GM12878 (cell line): ENCODE data around the gene TRPV3. TPM values are rescaled to one million over a fixed set of nuclear protein-coding genes. Genes with fewer than 3 reads are reported as not detected.

ENCODE experiments used
- BACH1 ChIP-seq: fragments of 450-650 bp; IDR thresholded peaks from 2 replicates; pipeline ENCODE4 v1.6.1; 2017; ENCODE audit warnings: mild to moderate bottlenecking, borderline replicate concordance
- CUX1 ChIP-seq: IDR thresholded peaks from 2 replicates; pipeline ENCODE4 v1.6.1; 2012; ENCODE audit warnings: improper control_type of control experiment, low read depth, low read length; ENCODE audit not compliant: insufficient replicate concordance
- E2F4 ChIP-seq: IDR thresholded peaks from 2 replicates; pipeline ENCODE4 v1.6.1; 2012; ENCODE audit warnings: low read depth, low read length, improper control_type of control experiment
- EP300 ChIP-seq, 2 experiments: fragments of 150-350 bp in 1 of 2; IDR thresholded peaks; 2 replicates each; pipeline ENCODE4 v1.6.1; 2011 to 2012; ENCODE audit warnings: low read depth in 2 of 2, low read length in 2 of 2, borderline replicate concordance in 1 of 2, improper control_type of control experiment in 1 of 2, inconsistent platforms in 1 of 2; ENCODE audit not compliant: control insufficient read depth in 1 of 2
- ETV6 ChIP-seq, 2 experiments: fragments of 450-650 bp in 1 of 2; IDR thresholded peaks in 1 of 2; conservative IDR thresholded peaks in 1 of 2; 2 replicates each; pipeline ENCODE4 v1.6.1; 2014; ENCODE audit warnings: antibody characterized with exemption in 1 of 2, borderline replicate concordance in 1 of 2, low read depth in 1 of 2, mild to moderate bottlenecking in 1 of 2, moderate library complexity in 1 of 2
- IKZF2 ChIP-seq, 2 experiments: fragments of 450-650 bp; IDR thresholded peaks; 2 replicates each; pipeline ENCODE4 v1.6.1; 2017; ENCODE audit warnings: mild to moderate bottlenecking in 2 of 2, moderate library complexity in 2 of 2
- MAX ChIP-seq: IDR thresholded peaks from 2 replicates; pipeline ENCODE4 v1.6.1; 2012; ENCODE audit warnings: low read depth, low read length, improper control_type of control experiment
- NFIC ChIP-seq: IDR thresholded peaks from 2 replicates; pipeline ENCODE4 v1.6.1; 2012; ENCODE audit warnings: low read depth, mild to moderate bottlenecking, inconsistent platforms, low read length, moderate library complexity
- NR2F1 ChIP-seq: fragments of 450-650 bp; conservative IDR thresholded peaks from 2 replicates; pipeline ENCODE4 v1.6.1; 2017; ENCODE audit warnings: mild to moderate bottlenecking
- POLR2A ChIP-seq: IDR thresholded peaks from 2 replicates; pipeline ENCODE4 v1.6.1; 2011; ENCODE audit warnings: low read depth, mild to moderate bottlenecking, low read length
- RUNX3 ChIP-seq: IDR thresholded peaks from 2 replicates; pipeline ENCODE4 v1.6.1; 2012; ENCODE audit warnings: low read length, inconsistent platforms
- SMAD5 ChIP-seq: IDR thresholded peaks from 2 replicates; pipeline ENCODE4 v1.6.1; 2016; ENCODE audit warnings: antibody characterized with exemption, low read depth
- SMARCA5 ChIP-seq: fragments of 450-650 bp; IDR thresholded peaks from 2 replicates; pipeline ENCODE4 v1.6.1; 2017; ENCODE audit warnings: mild to moderate bottlenecking
- SMC3 ChIP-seq: IDR thresholded peaks from 2 replicates; pipeline ENCODE4 v1.6.1; 2011; ENCODE audit warnings: low read length, improper control_type of control experiment, borderline replicate concordance
- TARDBP ChIP-seq: IDR thresholded peaks from 2 replicates; pipeline ENCODE4 v1.6.1; 2016; ENCODE audit warnings: borderline replicate concordance
- TCF3 ChIP-seq: IDR thresholded peaks from 2 replicates; pipeline ENCODE4 v1.6.1; 2012; ENCODE audit warnings: low read depth, mild to moderate bottlenecking, low read length, borderline replicate concordance; ENCODE audit not compliant: insufficient read depth
- ZNF217 ChIP-seq: fragments of 450-650 bp; IDR thresholded peaks from 2 replicates; pipeline ENCODE4 v1.6.1; 2017; ENCODE audit warnings: antibody characterized with exemption, mild to moderate bottlenecking
- ZNF24 ChIP-seq: fragments of 450-650 bp; IDR thresholded peaks from 2 replicates; pipeline ENCODE4 v1.6.1; 2017; ENCODE audit warnings: antibody characterized with exemption, mild to moderate bottlenecking
- ZNF384 ChIP-seq: IDR thresholded peaks from 2 replicates; pipeline ENCODE4 v1.6.1; 2012; ENCODE audit warnings: low read depth, mild to moderate bottlenecking, low read length, improper control_type of control experiment, borderline replicate concordance
- polyA plus RNA-seq, 11 experiments: library from polyadenylated mRNA; depleted of rRNA in 4 of 11; unstranded in 6 of 11; stranded (reverse) in 5 of 11; fragments of >200 nt; fragmentation: Nextera tagmentation in 4 of 11; fragmentation: Illumina TruSeq in 1 of 11; extraction: Ambion mirVana in 4 of 11; extraction: Trizol in 1 of 11; gene quantifications; 1 replicate in 1 of 11; 2 replicates in 10 of 11; pipeline versions ENCODE4 v1.2.1 to v1.2.3, GENCODE V29; 2011 to 2016; ENCODE audit warnings: inconsistent platforms in 2 of 11, missing spikeins in 2 of 11, low read depth in 1 of 11
- total RNA-seq, 4 experiments: library from RNA; depleted of rRNA in 3 of 4; stranded (reverse); fragments of >200 nt in 3 of 4; fragmentation: Illumina TruSeq in 1 of 4; extraction: Trizol in 1 of 4; gene quantifications; 2 replicates each; pipeline versions ENCODE4 v1.2.1 to v1.2.3, GENCODE V29; 2013 to 2021
- TF ChIP-seq, protein P1 (sequence below): fragments of 450-650 bp; IDR thresholded peaks from 2 replicates; pipeline ENCODE4 v1.6.1; 2017; ENCODE audit warnings: mild to moderate bottlenecking

TRPV3 gene
- total and polyA plus RNA-seq, 10 of the 15 experiments (the other 5 are each of a cell fraction or from before 2014, with no cell fraction given): 0.52 to 12.0 (median 2.7) TPM

DNA sequence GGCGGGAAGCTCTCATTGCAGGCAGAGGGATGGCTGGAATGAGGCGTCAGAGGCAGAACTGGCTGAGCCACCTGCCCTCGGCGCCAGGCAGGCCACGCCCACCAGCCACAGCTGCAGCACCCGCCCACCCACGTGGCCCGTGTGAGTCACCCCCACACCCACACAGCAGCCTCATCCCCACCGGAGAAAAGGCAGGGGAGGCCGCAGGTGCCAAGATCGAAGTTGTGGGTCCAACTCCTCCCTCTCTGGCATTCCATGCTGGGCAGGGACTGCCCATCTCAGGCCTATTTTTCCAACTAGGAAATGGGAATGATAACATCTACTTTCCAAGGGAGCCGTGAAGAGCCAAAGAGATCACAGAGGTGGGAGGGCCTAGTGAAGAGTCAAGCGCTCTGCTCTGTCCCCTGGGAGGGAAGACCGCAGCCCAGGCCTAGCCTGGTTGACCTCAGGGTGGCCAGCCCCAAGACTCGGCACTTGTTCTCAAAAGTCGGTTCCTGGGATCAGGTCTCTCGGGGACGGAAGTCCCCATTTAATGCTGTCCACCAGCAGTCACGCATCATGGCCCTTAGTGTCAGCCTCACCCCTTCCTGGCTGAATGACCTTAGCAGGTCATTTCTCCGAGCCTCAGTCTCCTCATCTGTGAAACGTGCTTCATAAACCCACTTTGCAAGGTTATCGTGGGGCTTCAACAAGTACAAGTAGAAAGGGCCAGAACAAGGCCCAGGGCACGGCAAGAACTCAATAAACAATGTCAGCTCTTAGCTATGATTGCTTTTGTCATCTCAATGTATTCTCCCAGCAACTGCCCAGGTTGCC is at the start of gene TRPV3 (continued):
- TF ChIP-seq IKZF2 (IDR thresholded peaks at IDR 0.05): peak; percentile 62 to 79
- TF ChIP-seq EP300 (IDR thresholded peaks at IDR 0.05; ENCODE audit: borderline replicate concordance in 1 of 2, control insufficient read depth in 1 of 2, low read depth in 2 of 2, low read length in 2 of 2): no peak
- no peak for TF ChIP-seq CUX1
- TF ChIP-seq SMAD5: no peak
- TF ChIP-seq ZNF384: no peak
- no peak for TF ChIP-seq SMC3
- no peak for TF ChIP-seq TARDBP
- peak; percentile 90 for TF ChIP-seq MAX
- TF ChIP-seq BACH1: peak; percentile 58
- no peak; a peak in 1 of 4 replicates for TF ChIP-seq ETV6 (conservative IDR thresholded peaks at IDR 0.05 in 1 of 2, IDR thresholded peaks at IDR 0.05 in 1 of 2; ENCODE audit: borderline replicate concordance in 1 of 2, low read depth in 1 of 2)
- TF ChIP-seq ZNF24: peak; percentile 45; the same call in 1 of the 2 replicates
- peak; percentile 59; the same call in 1 of the 2 replicates for TF ChIP-seq POLR2A
- no peak for TF ChIP-seq E2F4
- TF ChIP-seq NFIC: peak; percentile 44; the same call in 1 of the 2 replicates
- TF ChIP-seq RUNX3: peak; percentile 70
- TF ChIP-seq ZNF217: peak; percentile 73
- TF ChIP-seq, protein P1, sequence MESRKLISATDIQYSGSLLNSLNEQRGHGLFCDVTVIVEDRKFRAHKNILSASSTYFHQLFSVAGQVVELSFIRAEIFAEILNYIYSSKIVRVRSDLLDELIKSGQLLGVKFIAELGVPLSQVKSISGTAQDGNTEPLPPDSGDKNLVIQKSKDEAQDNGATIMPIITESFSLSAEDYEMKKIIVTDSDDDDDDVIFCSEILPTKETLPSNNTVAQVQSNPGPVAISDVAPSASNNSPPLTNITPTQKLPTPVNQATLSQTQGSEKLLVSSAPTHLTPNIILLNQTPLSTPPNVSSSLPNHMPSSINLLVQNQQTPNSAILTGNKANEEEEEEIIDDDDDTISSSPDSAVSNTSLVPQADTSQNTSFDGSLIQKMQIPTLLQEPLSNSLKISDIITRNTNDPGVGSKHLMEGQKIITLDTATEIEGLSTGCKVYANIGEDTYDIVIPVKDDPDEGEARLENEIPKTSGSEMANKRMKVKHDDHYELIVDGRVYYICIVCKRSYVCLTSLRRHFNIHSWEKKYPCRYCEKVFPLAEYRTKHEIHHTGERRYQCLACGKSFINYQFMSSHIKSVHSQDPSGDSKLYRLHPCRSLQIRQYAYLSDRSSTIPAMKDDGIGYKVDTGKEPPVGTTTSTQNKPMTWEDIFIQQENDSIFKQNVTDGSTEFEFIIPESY: no peak
- peak; percentile 87 for TF ChIP-seq NR2F1
- peak; percentile 98 for TF ChIP-seq SMARCA5
- peak; percentile 99 for TF ChIP-seq TCF3
